ENCODE measurements around the gene RPL18A.

DNA sequence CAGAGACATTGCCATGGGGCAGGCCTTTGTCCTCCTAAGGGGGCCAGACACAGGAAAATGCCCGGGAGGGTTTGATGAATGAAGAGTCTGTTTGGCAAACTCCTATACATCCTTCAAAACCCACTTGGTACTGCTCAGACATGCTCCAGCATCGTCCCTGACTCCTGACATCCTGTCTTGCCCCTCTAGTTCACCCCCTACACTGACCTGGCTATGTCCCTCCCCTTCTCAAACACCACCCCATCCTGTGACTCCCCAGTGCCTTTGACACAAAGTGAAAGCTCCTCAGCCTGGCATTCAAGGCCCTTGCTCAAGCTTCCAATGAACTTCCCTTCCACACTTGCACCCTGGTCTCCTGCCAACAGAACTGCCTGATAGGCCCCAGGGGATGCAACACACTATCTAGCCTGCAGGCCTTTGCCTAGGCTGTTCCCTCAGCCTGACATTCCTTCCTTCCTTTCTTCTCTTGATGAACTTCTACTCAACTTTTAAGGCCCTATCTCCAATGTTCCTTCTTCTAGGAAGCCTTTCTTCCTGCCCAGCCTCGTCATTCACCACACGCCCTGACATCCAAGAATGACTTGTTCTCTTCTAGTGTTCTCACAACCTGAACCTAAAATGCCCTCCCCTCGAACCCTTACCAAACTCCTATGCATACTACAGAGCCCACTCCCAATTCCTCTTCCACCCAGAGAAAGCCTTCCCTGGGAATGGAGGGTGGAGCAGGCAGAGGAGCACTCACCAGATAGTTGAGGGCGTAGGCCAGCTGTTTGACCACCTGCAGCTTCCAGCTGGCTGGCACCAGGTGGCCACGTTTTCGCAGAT lies 24.3 kb upstream of the RPL18A start:
- no peak for TF ChIP-seq HOXA7 (CRISPR knock-in tag; IDR thresholded peaks at IDR 0.05)
- TF ChIP-seq, protein P1, sequence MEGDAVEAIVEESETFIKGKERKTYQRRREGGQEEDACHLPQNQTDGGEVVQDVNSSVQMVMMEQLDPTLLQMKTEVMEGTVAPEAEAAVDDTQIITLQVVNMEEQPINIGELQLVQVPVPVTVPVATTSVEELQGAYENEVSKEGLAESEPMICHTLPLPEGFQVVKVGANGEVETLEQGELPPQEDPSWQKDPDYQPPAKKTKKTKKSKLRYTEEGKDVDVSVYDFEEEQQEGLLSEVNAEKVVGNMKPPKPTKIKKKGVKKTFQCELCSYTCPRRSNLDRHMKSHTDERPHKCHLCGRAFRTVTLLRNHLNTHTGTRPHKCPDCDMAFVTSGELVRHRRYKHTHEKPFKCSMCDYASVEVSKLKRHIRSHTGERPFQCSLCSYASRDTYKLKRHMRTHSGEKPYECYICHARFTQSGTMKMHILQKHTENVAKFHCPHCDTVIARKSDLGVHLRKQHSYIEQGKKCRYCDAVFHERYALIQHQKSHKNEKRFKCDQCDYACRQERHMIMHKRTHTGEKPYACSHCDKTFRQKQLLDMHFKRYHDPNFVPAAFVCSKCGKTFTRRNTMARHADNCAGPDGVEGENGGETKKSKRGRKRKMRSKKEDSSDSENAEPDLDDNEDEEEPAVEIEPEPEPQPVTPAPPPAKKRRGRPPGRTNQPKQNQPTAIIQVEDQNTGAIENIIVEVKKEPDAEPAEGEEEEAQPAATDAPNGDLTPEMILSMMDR (IDR thresholded peaks at IDR 0.05) = no peak
- no peak for TF ChIP-seq KDM5A (IDR thresholded peaks at IDR 0.05)
- no peak for TF ChIP-seq RAD21 (conservative IDR thresholded peaks at IDR 0.05 in 1 of 2, IDR thresholded peaks at IDR 0.05 in 1 of 2)
- TF ChIP-seq RCOR1 (IDR thresholded peaks at IDR 0.05; ENCODE audit: low read depth, low read length) = no peak
- no peak for TF ChIP-seq ESRRA (IDR thresholded peaks at IDR 0.05; ENCODE audit: borderline replicate concordance, low read length)
- TF ChIP-seq SMC3 (IDR thresholded peaks at IDR 0.05) = no peak
- TF ChIP-seq ZSCAN20 (CRISPR knock-in tag; IDR thresholded peaks at IDR 0.05) = no peak
- TF ChIP-seq POLR2A (IDR thresholded peaks at IDR 0.05; ENCODE audit: low read length) = no peak
